ENCODE data around the gene DLGAP1. TPM values are rescaled to one million over a fixed set of nuclear protein-coding genes. Genes with fewer than 3 reads are reported as not detected.
A peak's percentile ranks its signal among the peaks of the same experiment; 100 is the strongest.

The DLGAP1 gene
- total and polyA plus RNA-seq, 5 experiments from 2014 or later, result not detected

DNA sequence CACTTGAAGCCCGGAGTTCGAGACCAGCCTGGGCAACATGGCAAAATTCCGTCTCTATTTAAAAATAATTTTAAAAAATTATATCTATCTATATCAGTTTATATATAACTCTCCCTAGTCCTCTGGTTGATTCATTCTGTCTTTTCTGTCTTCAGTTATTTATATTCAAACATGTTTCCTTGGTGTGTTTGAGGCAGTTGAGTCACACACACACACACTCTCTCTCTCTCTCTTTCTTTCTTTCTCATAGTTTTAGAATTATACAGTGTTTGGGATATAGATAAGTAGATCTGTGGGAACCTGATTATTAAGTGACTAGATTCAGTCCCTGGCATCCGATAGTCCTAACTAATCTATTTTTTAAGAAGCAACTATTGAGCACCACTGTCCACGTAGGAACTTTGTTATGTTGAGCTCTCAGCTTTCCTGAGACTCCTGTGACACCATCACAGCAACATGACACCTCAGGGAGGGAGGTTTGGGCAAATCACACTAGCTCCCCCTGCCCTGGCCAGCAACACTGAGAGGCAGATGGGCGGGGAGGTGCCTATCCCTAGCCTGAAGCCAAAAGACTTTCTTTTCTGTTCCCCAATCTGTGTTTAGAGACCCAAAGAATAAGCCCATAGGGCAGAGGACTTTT lies 482.7 kb downstream of the DLGAP1 start:
- Mint-ChIP-seq H3K27me3 (peaks cover 0 to 4% (median 0%) of the 10 kb centered on the region in 5 donors), H3K27ac (no peak overlapping the region), H3K36me3 (no peaks in the 10 kb centered on the region), H3K4me3 (no peak overlapping the region), H3K4me1 (no peaks in the 10 kb centered on the region), H3K9me3 (peaks cover 0 to 4% (median 0%) of the 10 kb centered on the region in 9 donors)
- DNase-seq (no peak), ATAC-seq (no peak)
- POLR2A ChIA-PET, result no interaction called here

- Mint-ChIP-seq H3K4me1 (no peaks in the 10 kb centered on the region), H3K36me3 (no peaks in the 10 kb centered on the region), H3K27ac (no peak overlapping the region), H3K27me3 (peaks cover 0 to 12% (median 3%) of the 10 kb centered on the region in 5 donors), H3K4me3 (no peak overlapping the region), H3K9me3 (no peaks in the 10 kb centered on the region)
- POLR2A ChIA-PET, result no interaction called here
- DNase-seq (no peak), ATAC-seq (no peak)
Measured at GRCh38 chr18:3970929-3971328, 484.2 kb downstream of the DLGAP1 start.

GRCh38 chr18:3967359-3968180 lies 487.5 kb downstream of the DLGAP1 start:
- peaks cover 6 to 19% (median 10%) of the 10 kb centered on the region in 5 donors for H3K27me3 Mint-ChIP-seq
- no peaks in the 10 kb centered on the region for H3K9me3 Mint-ChIP-seq
- ATAC-seq, result no peak
- H3K27ac Mint-ChIP-seq, result no peak overlapping the region
- POLR2A ChIA-PET, result no interaction called here
- DNase-seq, result no peak
- no peak overlapping the region for H3K4me3 Mint-ChIP-seq
- no peaks in the 10 kb centered on the region for H3K4me1 Mint-ChIP-seq
- no peaks in the 10 kb centered on the region for H3K36me3 Mint-ChIP-seq

DNA sequence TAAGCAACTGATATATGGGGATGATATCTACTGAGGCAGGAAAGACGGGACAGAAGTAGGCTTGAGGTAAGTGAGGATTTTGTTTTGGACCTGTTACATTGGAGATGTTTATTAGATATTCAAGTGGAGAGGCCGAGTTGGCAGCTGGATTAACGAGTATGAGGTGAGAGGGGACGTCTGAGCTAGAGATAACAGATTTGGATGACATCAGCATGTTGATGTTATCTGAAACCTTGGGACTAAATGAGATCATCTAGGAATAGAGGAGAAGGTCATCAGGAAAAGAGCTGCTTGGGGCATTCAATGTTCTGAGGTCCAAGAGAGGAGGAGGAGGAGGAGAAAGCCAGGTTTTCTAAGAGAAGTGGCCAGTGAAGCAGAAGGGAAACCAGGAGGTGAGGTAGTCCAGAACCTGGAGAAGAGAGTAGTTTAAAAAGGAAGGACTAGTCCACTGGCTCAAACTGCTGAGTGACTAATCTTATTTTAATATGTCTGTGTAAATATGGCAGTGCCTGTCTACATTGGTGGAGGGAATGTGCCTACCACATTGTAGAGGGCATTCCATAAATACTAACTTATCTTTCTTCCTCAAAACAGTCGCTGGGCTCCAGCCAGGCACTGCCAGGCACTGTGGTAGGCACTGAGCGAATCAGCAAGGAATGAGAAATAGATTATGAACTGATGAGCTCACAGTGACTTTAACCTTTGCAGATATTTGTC lies 488.3 kb downstream of the DLGAP1 start:
- no peak for ATAC-seq
- DNase-seq, result no peak
- Mint-ChIP-seq H3K4me3 (no peak overlapping the region), H3K9me3 (no peaks in the 10 kb centered on the region), H3K4me1 (no peaks in the 10 kb centered on the region), H3K27ac (no peak overlapping the region), H3K36me3 (no peaks in the 10 kb centered on the region), H3K27me3 (peaks cover 6 to 21% (median 10%) of the 10 kb centered on the region in 5 donors)
- POLR2A ChIA-PET, result no interaction called here

DNA sequence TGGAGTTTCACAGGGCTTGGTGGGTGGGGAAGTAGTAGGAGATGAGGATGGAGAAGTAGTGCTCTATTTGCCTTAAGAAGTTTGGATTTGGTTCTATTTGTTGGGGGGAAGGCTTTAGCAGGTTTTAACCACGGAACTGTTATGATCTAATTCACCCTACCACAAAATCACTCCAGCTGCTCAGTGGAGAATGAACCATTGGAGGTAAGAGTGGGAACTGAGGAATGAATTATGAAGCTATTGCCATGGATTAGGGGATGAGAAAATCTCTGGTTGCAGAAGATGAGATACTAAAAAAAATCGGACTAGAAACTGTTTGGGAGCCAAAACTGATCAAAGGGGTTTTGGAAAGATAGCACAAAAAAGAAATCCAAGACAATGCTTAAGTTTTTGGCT lies 488.9 kb downstream of the DLGAP1 start:
- H3K36me3 Mint-ChIP-seq, result no peaks in the 10 kb centered on the region
- no peak overlapping the region for H3K27ac Mint-ChIP-seq
- H3K9me3 Mint-ChIP-seq, result no peaks in the 10 kb centered on the region
- H3K4me3 Mint-ChIP-seq, result no peak overlapping the region
- H3K4me1 Mint-ChIP-seq, result no peaks in the 10 kb centered on the region
- no peak for ATAC-seq
- H3K27me3 Mint-ChIP-seq, result peaks cover 6 to 23% (median 11%) of the 10 kb centered on the region in 5 donors
- DNase-seq, result no peak
- POLR2A ChIA-PET, result no interaction called here

DNA sequence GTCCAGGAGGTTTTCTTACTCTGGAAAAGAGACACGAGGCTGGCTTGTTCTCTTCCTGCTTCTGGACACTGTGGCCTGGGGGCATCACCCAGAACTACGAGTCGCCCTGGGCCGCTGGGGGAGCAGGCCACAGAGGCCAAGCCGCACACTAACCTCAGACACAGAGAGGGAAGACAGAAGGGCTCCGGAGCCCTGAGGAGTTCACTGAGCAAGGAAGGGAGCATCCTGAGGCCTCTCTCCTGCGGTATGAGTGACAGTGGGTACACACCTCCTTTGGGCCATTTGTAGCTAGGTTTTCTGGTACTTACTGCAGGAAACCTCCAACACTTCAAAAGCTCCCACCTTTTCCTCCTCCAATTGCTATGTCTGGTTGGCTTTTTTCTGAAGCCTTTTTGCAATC lies 494.1 kb downstream of the DLGAP1 start:
- Mint-ChIP-seq H3K36me3 (no peaks in the 10 kb centered on the region), H3K9me3 (peaks cover 0 to 5% (median 0%) of the 10 kb centered on the region in 9 donors), H3K27me3 (peaks cover 5 to 22% (median 9%) of the 10 kb centered on the region in 5 donors), H3K4me3 (no peak overlapping the region), H3K27ac (peak overlapping the region in 1 of 10 donors; percentile 26), H3K4me1 (no peaks in the 10 kb centered on the region)
- DNase-seq (no peak), ATAC-seq (no peak)
- POLR2A ChIA-PET, result no interaction called here

DNA sequence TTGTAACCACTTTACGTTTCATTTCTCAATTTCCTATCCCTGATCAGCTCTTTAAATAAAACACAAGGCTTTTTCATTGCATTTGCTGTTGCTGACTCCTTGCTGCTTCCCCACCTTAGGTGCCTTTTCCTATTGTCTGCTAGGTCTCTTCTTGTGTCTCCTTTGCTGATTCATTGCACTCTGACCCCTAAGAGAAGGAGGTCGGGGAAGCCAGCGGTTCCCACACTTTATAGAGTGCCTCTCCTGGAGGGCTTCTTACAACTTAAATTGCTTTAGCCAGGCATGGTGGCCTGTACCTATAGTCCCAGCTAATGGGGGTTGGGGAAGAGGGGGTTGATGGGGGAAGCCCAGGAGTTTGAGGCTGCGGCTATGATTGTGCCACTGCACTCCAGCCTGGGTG lies 495.0 kb downstream of the DLGAP1 start:
- no peaks in the 10 kb centered on the region for H3K36me3 Mint-ChIP-seq
- H3K4me3 Mint-ChIP-seq, result no peak overlapping the region

DNA sequence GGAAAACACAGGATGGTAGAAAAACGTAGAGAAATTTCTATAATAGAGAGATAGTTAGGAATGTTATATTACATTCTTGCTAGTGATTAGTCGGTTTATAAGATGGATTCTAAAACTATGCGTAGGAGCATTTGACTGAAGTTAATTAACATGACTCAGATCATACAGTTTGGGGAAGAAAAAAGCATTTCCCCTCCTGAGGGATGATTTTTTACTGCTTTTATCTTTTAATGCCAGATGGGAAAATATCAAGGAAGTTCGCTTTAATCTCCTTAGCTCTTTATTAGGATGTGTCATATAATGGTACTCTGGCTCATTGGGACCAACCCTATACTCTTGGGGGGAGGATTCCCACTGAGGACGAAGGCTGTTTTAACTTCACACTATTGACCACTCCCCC lies 503.1 kb downstream of the DLGAP1 start:
- H3K9me3 Mint-ChIP-seq, result peaks cover 0 to 9% (median 3%) of the 10 kb centered on the region in 9 donors
- POLR2A ChIA-PET, result no interaction called here
- H3K4me1 Mint-ChIP-seq, result no peaks in the 10 kb centered on the region
- H3K27ac Mint-ChIP-seq, result peak overlapping the region in 1 of 10 donors; percentile 15
- ATAC-seq (no peak), DNase-seq (no peak)
- no peaks in the 10 kb centered on the region for H3K36me3 Mint-ChIP-seq
- peaks cover 2 to 18% (median 2%) of the 10 kb centered on the region in 5 donors for H3K27me3 Mint-ChIP-seq
- H3K4me3 Mint-ChIP-seq, result no peak overlapping the region

More for the DNA sequence above, 495.0 kb downstream of the DLGAP1 start:
- POLR2A ChIA-PET, result no interaction called here
- no peak for ATAC-seq
- H3K9me3 Mint-ChIP-seq, result peaks cover 0 to 9% (median 0%) of the 10 kb centered on the region in 9 donors
- DNase-seq, result no peak
- H3K4me1 Mint-ChIP-seq, result no peaks in the 10 kb centered on the region
- H3K27ac Mint-ChIP-seq, result no peak overlapping the region
- H3K27me3 Mint-ChIP-seq, result peaks cover 6 to 22% (median 9%) of the 10 kb centered on the region in 5 donors

DNA sequence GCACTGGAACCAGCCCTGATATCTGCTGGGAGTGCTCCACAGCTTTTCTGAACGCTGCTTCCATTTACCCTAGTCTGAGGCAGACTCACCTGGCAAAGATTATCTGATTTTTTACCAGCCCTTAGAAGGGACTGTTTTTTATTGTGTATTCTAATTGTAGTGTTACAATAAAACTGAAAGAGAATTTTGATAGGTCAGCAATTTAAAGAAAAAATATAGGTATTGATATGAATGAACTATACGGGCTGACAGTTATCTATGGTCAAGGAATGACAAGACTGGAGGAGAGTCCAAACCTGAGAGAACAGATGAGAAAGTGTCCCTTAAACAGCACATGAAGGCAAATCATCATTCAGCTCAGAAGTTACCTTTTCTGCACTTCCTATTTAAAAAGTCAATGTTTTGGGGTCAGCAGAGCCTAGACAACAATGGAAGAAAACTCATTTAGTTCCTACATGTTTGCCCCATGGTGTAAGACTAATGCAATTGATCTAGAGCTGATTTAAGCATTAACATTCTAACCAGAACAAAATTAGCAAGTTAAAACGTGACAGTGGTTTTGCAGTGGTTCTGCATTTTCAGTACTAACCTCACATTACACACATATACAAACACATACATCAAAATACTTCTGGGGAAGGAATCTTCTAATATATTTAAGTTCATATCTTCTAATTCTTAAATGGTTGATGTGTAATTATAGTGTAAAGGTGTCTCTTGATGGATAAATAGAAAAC lies 504.3 kb downstream of the DLGAP1 start:
- POLR2A ChIA-PET, result no interaction called here
- H3K4me3 Mint-ChIP-seq, result no peak overlapping the region

DNA sequence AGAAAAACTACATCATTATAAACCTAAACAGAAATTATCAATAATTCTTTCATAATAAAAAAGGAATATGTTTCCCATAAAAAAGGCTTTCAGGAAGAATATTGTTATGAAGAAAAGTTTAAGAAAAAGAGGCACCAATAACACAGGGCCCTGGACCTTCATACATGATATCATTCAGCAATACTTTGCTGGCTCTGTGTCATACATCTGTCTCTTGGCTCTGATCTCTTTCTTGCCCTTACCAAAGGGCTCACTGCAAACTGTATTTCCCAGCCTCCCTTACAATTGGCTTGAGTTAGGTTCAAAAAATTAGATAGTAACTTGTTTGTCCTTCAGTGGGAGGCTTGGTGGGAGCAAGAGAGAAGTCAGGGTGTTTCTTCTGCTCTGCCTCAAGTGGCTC lies 506.1 kb downstream of the DLGAP1 start:
- POLR2A ChIA-PET, result no interaction called here
- DNase-seq (no peak), ATAC-seq (no peak)
- H3K27ac Mint-ChIP-seq, result no peak overlapping the region
- H3K27me3 Mint-ChIP-seq, result peaks cover 0 to 11% (median 2%) of the 10 kb centered on the region in 5 donors
- no peaks in the 10 kb centered on the region for H3K36me3 Mint-ChIP-seq
- peaks cover 0 to 4% (median 0%) of the 10 kb centered on the region in 9 donors for H3K9me3 Mint-ChIP-seq
- no peaks in the 10 kb centered on the region for H3K4me1 Mint-ChIP-seq
- H3K4me3 Mint-ChIP-seq, result no peak overlapping the region

More for the DNA sequence above, 504.3 kb downstream of the DLGAP1 start:
- ATAC-seq (no peak), DNase-seq (no peak)
- Mint-ChIP-seq H3K36me3 (no peaks in the 10 kb centered on the region), H3K4me1 (no peaks in the 10 kb centered on the region), H3K27ac (no peak overlapping the region), H3K9me3 (peaks cover 0 to 6% (median under 1%) of the 10 kb centered on the region in 9 donors), H3K27me3 (peaks cover 0 to 18% (median 2%) of the 10 kb centered on the region in 5 donors)

GRCh38 chr18:3947383-3947782 lies 507.7 kb downstream of the DLGAP1 start:
- Mint-ChIP-seq H3K9me3 (peaks cover 0 to 4% (median 0%) of the 10 kb centered on the region in 9 donors), H3K4me3 (no peak overlapping the region), H3K36me3 (no peaks in the 10 kb centered on the region), H3K4me1 (no peaks in the 10 kb centered on the region), H3K27ac (no peak overlapping the region), H3K27me3 (peaks cover 0 to 10% (median 2%) of the 10 kb centered on the region in 5 donors)
- ATAC-seq (no peak), DNase-seq (no peak)
- POLR2A ChIA-PET, result no interaction called here

GRCh38 chr18:3935305-3935704 lies 519.8 kb downstream of the DLGAP1 start:
- H3K4me1 Mint-ChIP-seq, result no peaks in the 10 kb centered on the region
- peaks cover 0 to 17% (median 3%) of the 10 kb centered on the region in 5 donors for H3K27me3 Mint-ChIP-seq
- peaks cover 0 to 6% (median 0%) of the 10 kb centered on the region in 9 donors for H3K9me3 Mint-ChIP-seq
- no peak overlapping the region for H3K27ac Mint-ChIP-seq
- H3K4me3 Mint-ChIP-seq, result no peak overlapping the region
- no peaks in the 10 kb centered on the region for H3K36me3 Mint-ChIP-seq
- POLR2A ChIA-PET, result no interaction called here
- DNase-seq (no peak), ATAC-seq (no peak)
